BLaER1 treated with 17β-estradiol and CSF1 and Interleukin-3, amounts not matched to agents 10 nM and 100 nM (cell line): Measurements from ENCODE around the gene MYH14.
A peak's percentile ranks its signal among the peaks of the same experiment; 100 is the strongest.

ENCODE experiments used
- H3K27ac ChIP-seq, 11 experiments: shearing (Covaris generic); formaldehyde crosslinking; 2 replicates each; pipeline ENCODE4 v1.8.1; 2022
- H3K27me3 ChIP-seq, 11 experiments: shearing (Covaris generic); formaldehyde crosslinking; 2 replicates each; pipeline ENCODE4 v1.8.1; 2022
- H3K36me3 ChIP-seq, 11 experiments: shearing (Covaris generic); formaldehyde crosslinking; 2 replicates each; pipeline ENCODE4 v1.8.1; 2022
- H3K4me1 ChIP-seq, 10 experiments: shearing (Covaris generic); formaldehyde crosslinking; 2 replicates each; pipeline ENCODE4 v1.8.1; 2022
- H3K4me2 ChIP-seq, 11 experiments: shearing (Covaris generic); formaldehyde crosslinking; 2 replicates each; pipeline ENCODE4 v1.8.1; 2022
- H3K4me3 ChIP-seq, 10 experiments: shearing (Covaris generic); formaldehyde crosslinking; 2 replicates each; pipeline ENCODE4 v1.8.1; 2022
- H3K9ac ChIP-seq, 11 experiments: shearing (Covaris generic); formaldehyde crosslinking; 2 replicates each; pipeline ENCODE4 v1.8.1; 2022
- H3K9me3 ChIP-seq, 11 experiments: shearing (Covaris generic); formaldehyde crosslinking; replicated peaks in 1 of 11; 2 replicates each; pipeline ENCODE4 v1.8.1; 2022
- H4K20me1 ChIP-seq, 11 experiments: shearing (Covaris generic); formaldehyde crosslinking; 2 replicates each; pipeline ENCODE4 v1.8.1; 2022
- Cebpa-rat ChIP-seq, 11 experiments: shearing (Covaris generic); IDR thresholded peaks; 2 replicates each; pipeline ENCODE4 v1.8.1; 2022

MYH14 gene

DNA sequence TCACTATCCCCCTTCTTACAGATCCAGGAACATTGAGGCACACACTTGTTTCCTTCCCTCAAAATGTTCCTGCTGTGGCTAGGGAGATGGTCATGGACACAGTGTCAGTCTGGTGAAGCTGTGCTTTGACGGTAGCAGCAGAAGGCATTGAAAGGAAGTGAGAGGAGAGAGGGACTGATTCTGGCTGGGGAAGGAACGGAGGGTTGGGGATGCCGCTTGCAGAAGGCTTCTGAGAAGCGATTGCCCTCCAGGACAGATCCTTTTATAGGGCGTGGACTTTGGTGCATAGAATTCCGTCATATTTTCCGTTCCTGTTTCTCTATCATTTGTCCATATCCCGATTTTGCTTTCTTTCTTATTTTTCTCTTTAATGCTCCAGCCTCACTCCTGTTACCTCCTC, 14.1 kb upstream of the MYH14 start:
- H3K4me1 ChIP-seq: peaks cover 15 to 25% (median 19%) of the 10 kb centered on the region in 10 experiments
- no peak overlapping the region for H3K4me2 ChIP-seq
- H3K4me3 ChIP-seq: no peak overlapping the region
- no peak overlapping the region for H3K27ac ChIP-seq
- no peaks in the 10 kb centered on the region for H3K9me3 ChIP-seq
- no peaks in the 10 kb centered on the region for H3K27me3 ChIP-seq
- H3K9ac ChIP-seq: no peak overlapping the region
- no peak for TF ChIP-seq Cebpa-rat (IDR thresholded peaks at IDR 0.05)
- H3K36me3 ChIP-seq: no peaks in the 10 kb centered on the region
- no peaks in the 10 kb centered on the region for H4K20me1 ChIP-seq

DNA sequence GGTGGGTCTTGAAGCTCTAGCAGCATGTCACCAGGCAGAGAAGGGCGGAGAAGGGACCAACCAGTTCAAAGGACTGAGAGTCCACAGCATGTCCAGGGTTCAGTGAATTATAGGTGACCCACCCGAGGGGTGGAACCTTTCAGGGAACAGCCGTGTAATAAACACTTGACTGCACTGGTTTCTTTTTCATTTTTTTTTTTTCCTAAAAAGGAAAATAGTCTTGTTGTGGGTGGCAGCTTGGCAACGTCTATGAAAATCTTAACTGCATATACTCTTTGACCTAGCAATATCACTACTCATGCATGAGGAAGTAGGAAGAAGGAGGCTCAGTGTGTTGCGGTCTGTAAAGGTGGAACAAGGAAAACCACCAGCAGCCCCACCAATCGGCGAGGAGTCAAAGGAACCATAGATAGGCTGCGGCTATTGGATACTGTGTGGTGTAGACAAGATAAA, 13.0 kb upstream of the MYH14 start:
- H3K36me3 ChIP-seq: no peaks in the 10 kb centered on the region
- no peaks in the 10 kb centered on the region for H4K20me1 ChIP-seq
- H3K4me1 ChIP-seq: peaks cover 15 to 25% (median 19%) of the 10 kb centered on the region in 10 experiments
- no peak overlapping the region for H3K4me3 ChIP-seq
- H3K9me3 ChIP-seq: no peaks in the 10 kb centered on the region
- no peak for TF ChIP-seq Cebpa-rat (IDR thresholded peaks at IDR 0.05)
- H3K27me3 ChIP-seq: no peaks in the 10 kb centered on the region
- peak overlapping the region in 1 of 11 experiments; percentile 14; a peak in 1 of 22 replicates for H3K27ac ChIP-seq
- H3K9ac ChIP-seq: no peak overlapping the region
- peak overlapping the region; percentile 11 to 73 (median 39); a peak in 19 of 22 replicates for H3K4me2 ChIP-seq

DNA sequence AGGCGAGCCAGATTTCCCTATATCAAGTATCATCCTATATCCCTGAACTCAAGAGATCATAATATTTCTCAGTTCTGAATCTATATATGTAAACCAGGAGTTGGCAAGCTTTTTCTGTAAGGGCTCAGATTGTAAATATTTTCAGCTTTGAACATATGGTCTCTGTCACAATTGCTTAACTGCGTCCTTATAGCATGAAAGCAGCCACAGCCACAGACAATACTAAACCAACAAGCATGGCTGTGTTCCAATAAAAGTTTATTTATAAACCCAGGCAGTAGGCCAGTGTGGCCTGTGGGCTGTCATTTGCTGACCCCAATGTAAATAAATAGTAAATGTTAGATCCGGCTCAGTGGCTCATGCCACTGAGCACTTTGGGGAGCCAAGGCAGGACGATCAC, 12.2 kb upstream of the MYH14 start:
- no peaks in the 10 kb centered on the region for H3K9me3 ChIP-seq
- no peaks in the 10 kb centered on the region for H4K20me1 ChIP-seq
- TF ChIP-seq Cebpa-rat (IDR thresholded peaks at IDR 0.05): no peak

DNA sequence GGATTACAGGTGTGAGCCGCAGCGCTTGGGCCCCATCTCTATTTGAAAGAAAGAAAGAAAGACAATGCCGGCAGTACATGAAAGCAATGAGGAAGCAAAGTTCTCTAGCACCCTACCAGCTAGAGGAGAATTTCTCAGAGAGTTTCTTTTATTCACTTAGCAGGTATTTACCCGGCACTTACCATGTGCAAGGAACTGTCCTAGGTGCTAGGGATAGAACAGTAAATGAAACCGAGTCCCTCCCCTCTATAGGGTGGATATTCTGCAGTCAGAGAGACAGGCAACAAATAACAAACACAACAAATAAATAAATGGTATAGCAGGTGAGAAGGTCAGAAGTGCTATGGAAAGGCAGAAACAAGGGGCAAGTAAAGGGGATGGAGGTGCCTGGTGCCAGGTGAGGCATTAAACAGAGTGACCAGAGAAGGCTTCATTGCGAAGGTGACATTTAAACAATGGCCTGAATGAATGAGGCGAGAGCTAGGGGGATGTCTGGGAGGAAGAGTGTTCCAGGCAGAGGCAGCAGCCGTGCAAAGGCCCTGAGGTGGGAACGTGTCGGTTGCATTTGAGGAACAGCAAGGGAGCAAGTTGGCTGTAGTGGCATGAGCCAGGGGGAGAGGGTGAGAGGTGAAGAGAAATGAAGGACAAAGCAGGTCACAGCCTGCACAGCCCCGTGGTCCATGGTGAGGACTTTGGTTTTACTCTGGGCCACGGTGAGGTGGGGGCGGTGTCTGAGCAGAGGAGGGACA, 10.8 kb upstream of the MYH14 start:
- no peaks in the 10 kb centered on the region for H3K36me3 ChIP-seq
- H3K27ac ChIP-seq: no peak overlapping the region
- no peak overlapping the region for H3K4me3 ChIP-seq
- peaks cover 15 to 25% (median 19%) of the 10 kb centered on the region in 10 experiments for H3K4me1 ChIP-seq
- no peak overlapping the region for H3K9ac ChIP-seq
- no peaks in the 10 kb centered on the region for H4K20me1 ChIP-seq
- H3K4me2 ChIP-seq: no peak overlapping the region
- no peaks in the 10 kb centered on the region for H3K9me3 ChIP-seq
- TF ChIP-seq Cebpa-rat (IDR thresholded peaks at IDR 0.05): no peak
- no peaks in the 10 kb centered on the region for H3K27me3 ChIP-seq

More for the DNA sequence above, 12.2 kb upstream of the MYH14 start:
- Histone ChIP-seq H3K4me3 (no peak overlapping the region), H3K4me2 (peak overlapping the region; percentile 11 to 73 (median 39); a peak in 18 of 22 replicates), H3K27me3 (no peaks in the 10 kb centered on the region), H3K36me3 (no peaks in the 10 kb centered on the region), H3K27ac (peak overlapping the region in 1 of 11 experiments; percentile 22; a peak in 1 of 22 replicates), H3K9ac (peak overlapping the region in 1 of 11 experiments; percentile 18; a peak in 1 of 22 replicates), H3K4me1 (peaks cover 15 to 25% (median 19%) of the 10 kb centered on the region in 10 experiments)

DNA sequence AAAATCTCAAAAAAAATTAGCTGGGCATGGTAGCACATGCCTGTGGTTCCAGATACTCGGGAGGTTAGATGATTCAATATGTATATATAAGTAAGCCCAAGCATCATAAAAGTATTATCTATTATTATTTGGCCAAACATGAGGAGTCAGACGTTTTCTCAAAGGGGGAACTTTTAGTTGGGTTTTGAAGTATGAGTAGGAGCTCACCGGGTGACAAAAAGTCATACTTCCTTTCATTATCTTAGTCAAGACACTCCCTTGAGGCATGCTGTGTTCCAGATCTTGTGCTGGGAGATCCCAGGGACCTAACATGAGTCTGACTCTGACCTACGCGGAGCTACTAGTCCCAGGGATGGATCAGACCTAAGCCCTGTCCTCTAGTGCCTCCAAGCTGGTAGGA, 8.2 kb upstream of the MYH14 start:
- H3K27me3 ChIP-seq: no peaks in the 10 kb centered on the region
- no peaks in the 10 kb centered on the region for H3K9me3 ChIP-seq
- H3K4me1 ChIP-seq: peaks cover 28 to 33% (median 31%) of the 10 kb centered on the region in 10 experiments
- no peak for TF ChIP-seq Cebpa-rat (IDR thresholded peaks at IDR 0.05)
- H4K20me1 ChIP-seq: no peaks in the 10 kb centered on the region
- H3K27ac ChIP-seq: no peak overlapping the region
- H3K36me3 ChIP-seq: no peaks in the 10 kb centered on the region
- no peak overlapping the region for H3K9ac ChIP-seq
- no peak overlapping the region for H3K4me2 ChIP-seq
- H3K4me3 ChIP-seq: no peak overlapping the region

DNA sequence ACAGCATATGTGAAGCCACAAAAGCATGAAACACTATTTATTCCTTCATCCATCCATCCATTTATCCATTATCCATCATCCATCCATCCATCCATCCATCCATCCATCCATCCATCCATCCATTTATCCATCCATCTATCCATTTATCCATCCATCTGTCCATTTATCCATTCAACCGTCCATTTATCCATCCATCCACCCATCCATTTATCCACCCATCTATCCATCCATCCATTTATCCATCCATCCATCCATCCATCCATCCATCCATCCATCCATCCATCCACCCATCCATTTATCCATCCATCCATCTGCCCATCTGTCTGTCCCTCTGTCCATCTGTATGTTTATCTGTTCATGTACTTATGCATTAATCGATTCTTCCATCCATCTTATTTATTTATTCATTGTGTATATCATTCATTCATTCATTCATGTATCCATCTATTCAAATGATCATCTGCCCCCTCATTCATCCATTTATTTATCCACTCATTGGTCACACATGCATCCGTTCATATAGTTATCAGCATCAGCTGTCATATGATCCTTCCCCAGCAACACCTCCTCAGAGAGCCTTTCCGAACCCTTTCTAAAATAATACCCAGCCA, 7.0 kb upstream of the MYH14 start:
- Histone ChIP-seq H3K27ac (no peak overlapping the region), H3K9me3 (no peaks in the 10 kb centered on the region), H3K4me3 (no peak overlapping the region), H3K4me1 (peaks cover 16 to 21% (median 19%) of the 10 kb centered on the region in 10 experiments), H3K4me2 (no peak overlapping the region), H4K20me1 (no peaks in the 10 kb centered on the region), H3K27me3 (no peaks in the 10 kb centered on the region), H3K9ac (no peak overlapping the region), H3K36me3 (no peaks in the 10 kb centered on the region)
- no peak for TF ChIP-seq Cebpa-rat (IDR thresholded peaks at IDR 0.05)

GRCh38 chr19:50197348-50197747, 6.1 kb upstream of the MYH14 start:
- no peaks in the 10 kb centered on the region for H3K36me3 ChIP-seq
- TF ChIP-seq Cebpa-rat (IDR thresholded peaks at IDR 0.05): no peak

GRCh38 chr19:50198431-50199258, 4.8 kb upstream of the MYH14 start:
- H3K27me3 ChIP-seq: no peaks in the 10 kb centered on the region
- H3K9ac ChIP-seq: no peak overlapping the region
- no peaks in the 10 kb centered on the region for H4K20me1 ChIP-seq
- H3K27ac ChIP-seq: no peak overlapping the region
- H3K4me1 ChIP-seq: peaks cover 13 to 17% (median 14%) of the 10 kb centered on the region in 10 experiments
- no peak for TF ChIP-seq Cebpa-rat (IDR thresholded peaks at IDR 0.05)
- no peak overlapping the region for H3K4me3 ChIP-seq
- H3K36me3 ChIP-seq: no peaks in the 10 kb centered on the region
- peak overlapping the region; percentile 11 to 67 (median 30) for H3K4me2 ChIP-seq
- no peaks in the 10 kb centered on the region for H3K9me3 ChIP-seq

More at GRCh38 chr19:50197348-50197747, 6.1 kb upstream of the MYH14 start:
- H3K9me3 ChIP-seq: no peaks in the 10 kb centered on the region
- H3K4me3 ChIP-seq: no peak overlapping the region
- H4K20me1 ChIP-seq: no peaks in the 10 kb centered on the region
- H3K27me3 ChIP-seq: no peaks in the 10 kb centered on the region
- H3K4me2 ChIP-seq: no peak overlapping the region
- no peak overlapping the region for H3K27ac ChIP-seq
- no peak overlapping the region for H3K9ac ChIP-seq
- peaks cover 13 to 17% (median 14%) of the 10 kb centered on the region in 10 experiments for H3K4me1 ChIP-seq

DNA sequence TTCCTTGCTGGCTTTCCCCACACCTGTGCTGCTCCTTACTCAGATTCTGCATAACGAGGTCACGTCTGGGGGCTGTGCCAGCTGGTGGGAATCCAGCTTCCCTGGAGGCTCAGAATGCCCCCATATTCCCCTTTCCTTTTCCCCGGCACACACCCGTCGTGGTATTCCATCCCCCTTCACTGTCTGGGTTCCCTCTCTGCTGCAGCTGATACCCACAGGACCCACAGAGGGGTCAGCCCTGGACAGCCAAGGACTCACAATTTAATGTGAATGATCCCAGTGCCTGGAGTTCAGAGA, 4.2 kb upstream of the MYH14 start:
- no peak for TF ChIP-seq Cebpa-rat (IDR thresholded peaks at IDR 0.05)
- Histone ChIP-seq H3K4me2 (peak overlapping the region; percentile 11 to 67 (median 30)), H3K4me3 (no peak overlapping the region), H3K9ac (no peak overlapping the region), H3K27ac (no peak overlapping the region), H3K4me1 (peaks cover 13 to 17% (median 14%) of the 10 kb centered on the region in 10 experiments), H3K9me3 (no peaks in the 10 kb centered on the region), H3K27me3 (no peaks in the 10 kb centered on the region), H4K20me1 (no peaks in the 10 kb centered on the region), H3K36me3 (no peaks in the 10 kb centered on the region)
